Mesenchymal stem cell (in vitro differentiated cells and primary cell): Measurements from ENCODE around the gene RAP1GAP.

Experiments
- DNase-seq: peaks from one replicate; pipeline ENCODE4 v3.0.0-alpha.2; 2013
- H2AFZ ChIP-seq: one replicate; pipeline ENCODE4 v1.6.1; 2013; ENCODE audit warnings: low read depth, mild to moderate bottlenecking, control low read depth, inconsistent platforms, low read length, moderate library complexity
- H2AK5ac ChIP-seq: 2 replicates; pipeline ENCODE4 v1.6.1; 2013; ENCODE audit warnings: low read length, moderate library complexity, mild to moderate bottlenecking, inconsistent platforms; ENCODE audit not compliant: severe bottlenecking
- H2BK120ac ChIP-seq: one replicate; pipeline ENCODE4 v1.6.1; 2013; ENCODE audit warnings: low read depth, mild to moderate bottlenecking, inconsistent platforms, low read length, moderate library complexity
- H2BK12ac ChIP-seq, 2 experiments: one replicate each; pipeline ENCODE4 v1.6.1; 2013; ENCODE audit warnings: inconsistent platforms in 2 of 2, low read length in 2 of 2, mild to moderate bottlenecking in 2 of 2, moderate library complexity in 2 of 2, control low read depth in 1 of 2
- H2BK15ac ChIP-seq: one replicate; pipeline ENCODE4 v1.6.1; 2013; ENCODE audit warnings: mild to moderate bottlenecking, low read depth, inconsistent platforms; ENCODE audit not compliant: poor library complexity, severe bottlenecking
- H2BK5ac ChIP-seq: 2 replicates; pipeline ENCODE4 v1.6.1; 2013; ENCODE audit warnings: low read depth, mild to moderate bottlenecking, low read length, control low read depth, inconsistent platforms; ENCODE audit not compliant: poor library complexity, severe bottlenecking
- H3K14ac ChIP-seq, 2 experiments: one replicate each; pipeline ENCODE4 v1.6.1; 2013; ENCODE audit warnings: inconsistent platforms in 2 of 2, low read length in 2 of 2, control low read depth in 1 of 2, mild to moderate bottlenecking in 1 of 2, moderate library complexity in 1 of 2
- H3K18ac ChIP-seq, 2 experiments: one replicate each; pipeline ENCODE4 v1.6.1; 2013; ENCODE audit warnings: inconsistent platforms in 2 of 2, low read length in 2 of 2, control low read depth in 1 of 2, low read depth in 1 of 2, mild to moderate bottlenecking in 1 of 2
- H3K23ac ChIP-seq, 2 experiments: one replicate each; pipeline ENCODE4 v1.6.1; 2013; ENCODE audit warnings: inconsistent platforms in 2 of 2, low read length in 2 of 2, mild to moderate bottlenecking in 2 of 2, moderate library complexity in 2 of 2, control low read depth in 1 of 2
- H3K27ac ChIP-seq: 2 replicates; pipeline ENCODE4 v1.5.1; 2013; ENCODE audit warnings: mild to moderate bottlenecking, moderate library complexity, low read length, control low read depth, inconsistent platforms; ENCODE audit not compliant: poor library complexity, severe bottlenecking
- H3K27me3 ChIP-seq, 2 experiments: 2 replicates each; pipeline versions ENCODE4 v1.6.1 to v1.7.0; 2013; ENCODE audit warnings: low read length in 2 of 2, mild to moderate bottlenecking in 2 of 2, moderate library complexity in 2 of 2, control low read depth in 1 of 2, inconsistent platforms in 1 of 2; ENCODE audit not compliant: control insufficient read depth in 1 of 2, insufficient read depth in 1 of 2
- H3K36me3 ChIP-seq, 2 experiments: 2 replicates each; pipeline versions ENCODE4 v1.6.1 to v1.7.0; 2013; ENCODE audit warnings: low read length in 2 of 2, control low read depth in 1 of 2, inconsistent platforms in 1 of 2, low read depth in 1 of 2, mild to moderate bottlenecking in 1 of 2; ENCODE audit not compliant: insufficient read depth in 2 of 2, control insufficient read depth in 1 of 2
- H3K4ac ChIP-seq, 2 experiments: one replicate each; pipeline ENCODE4 v1.6.1; 2013; ENCODE audit warnings: inconsistent platforms in 2 of 2, low read length in 2 of 2, mild to moderate bottlenecking in 2 of 2, moderate library complexity in 2 of 2, control low read depth in 1 of 2, low read depth in 1 of 2
- H3K4me1 ChIP-seq: 2 replicates; pipeline ENCODE4 v1.6.1; 2013; ENCODE audit warnings: low read depth, low read length, control low read depth; ENCODE audit not compliant: control insufficient read depth, insufficient read depth
- H3K4me2 ChIP-seq: 2 replicates; pipeline ENCODE4 v1.6.1; 2013; ENCODE audit warnings: low read length, mild to moderate bottlenecking, inconsistent platforms; ENCODE audit not compliant: poor library complexity, severe bottlenecking
- H3K4me3 ChIP-seq, 2 experiments: 2 replicates each; pipeline versions ENCODE4 v1.5.1 to v1.7.0; 2013; ENCODE audit warnings: low read length in 2 of 2, mild to moderate bottlenecking in 2 of 2, control low read depth in 1 of 2, low read depth in 1 of 2; ENCODE audit not compliant: insufficient read depth in 1 of 2
- H3K79me1 ChIP-seq: replicated peaks from 2 replicates; pipeline ENCODE4 v1.6.1; 2013; ENCODE audit warnings: mild to moderate bottlenecking, control low read depth, low read length, inconsistent platforms; ENCODE audit not compliant: poor library complexity, severe bottlenecking
- H3K9ac ChIP-seq: 2 replicates; pipeline ENCODE4 v1.7.0; 2013; ENCODE audit warnings: mild to moderate bottlenecking, low read length, moderate library complexity
- H3K9me3 ChIP-seq: 2 replicates; pipeline ENCODE4 v1.7.0; 2013; ENCODE audit warnings: mild to moderate bottlenecking, low read length; ENCODE audit not compliant: control insufficient read depth
- H4K8ac ChIP-seq: one replicate; pipeline ENCODE4 v1.6.1; 2013; ENCODE audit warnings: inconsistent platforms, mild to moderate bottlenecking, low read length, moderate library complexity
- H4K91ac ChIP-seq: one replicate; pipeline ENCODE4 v1.6.1; 2013; ENCODE audit warnings: mild to moderate bottlenecking, low read length, inconsistent platforms
- WGBS: methylation state at CpG from one replicate; pipeline ENCODE4 v1.1.7; 2013; ENCODE audit warnings: mixed read lengths; 5-methylcytosine and 5-hydroxymethylcytosine counted together

The RAP1GAP gene

DNA sequence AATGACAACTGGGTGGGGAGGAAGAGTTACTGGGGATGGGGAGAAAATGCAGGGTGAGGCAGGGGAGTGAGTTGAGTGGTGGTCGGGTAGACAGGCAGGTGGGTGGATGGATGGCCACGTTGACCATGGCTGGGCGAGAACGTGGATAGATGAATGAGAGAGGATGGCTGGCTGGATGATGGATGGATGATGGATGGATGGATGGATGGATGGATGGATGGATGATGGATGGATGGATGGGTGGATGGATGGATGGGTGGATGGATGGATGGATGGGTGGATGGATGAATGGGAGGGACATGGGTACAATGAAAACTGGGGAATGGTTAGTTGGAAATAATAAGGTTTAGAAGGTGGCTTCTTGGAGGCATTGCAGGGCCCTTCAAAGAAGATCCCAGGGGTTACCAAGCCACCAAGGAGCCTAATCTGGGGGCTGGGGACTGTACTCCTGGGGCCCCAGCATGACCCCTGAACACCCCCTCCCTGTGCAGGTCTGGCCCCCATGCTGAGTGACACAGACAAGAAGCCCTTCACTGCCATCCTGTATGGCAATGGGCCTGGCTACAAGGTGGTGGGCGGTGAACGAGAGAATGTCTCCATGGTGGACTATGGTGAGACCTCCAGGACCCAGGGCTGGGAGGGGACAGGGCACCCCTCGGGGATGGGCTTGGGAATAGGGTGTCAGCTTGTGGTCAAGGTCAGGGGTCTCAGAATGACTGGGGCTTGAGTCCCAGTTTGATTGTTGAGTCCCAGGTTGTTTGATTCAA is 92.9 kb downstream of the RAP1GAP start:
- Histone ChIP-seq H3K4me3 (no peak overlapping the region), H3K23ac (no peak overlapping the region), H2BK12ac (peak overlapping the region in 1 of 2 experiments; percentile 15), H2BK120ac (no peak overlapping the region), H3K4me1 (peaks cover 19% of the 10 kb centered on the region), H3K27me3 (peaks cover 0 to 6% of the 10 kb centered on the region in 2 experiments), H3K4ac (no peak overlapping the region), H3K79me1 (no peaks in the 10 kb centered on the region), H3K9me3 (no peaks in the 10 kb centered on the region), H3K4me2 (no peak overlapping the region), H3K14ac (peak overlapping the region in 1 of 2 experiments; percentile 32), H3K36me3 (no peaks in the 10 kb centered on the region), H2BK5ac (no peak overlapping the region), H3K27ac (no peak overlapping the region), H3K18ac (no peak overlapping the region), H4K91ac (no peak overlapping the region), H4K8ac (no peak overlapping the region), H2AFZ (no peak overlapping the region), H2BK15ac (no peak overlapping the region), H2AK5ac (no peak overlapping the region), H3K9ac (no peak overlapping the region)
- 96% methylated on average over 7 of the region's 7 CpGs for WGBS
- DNase-seq, result no peak

DNA sequence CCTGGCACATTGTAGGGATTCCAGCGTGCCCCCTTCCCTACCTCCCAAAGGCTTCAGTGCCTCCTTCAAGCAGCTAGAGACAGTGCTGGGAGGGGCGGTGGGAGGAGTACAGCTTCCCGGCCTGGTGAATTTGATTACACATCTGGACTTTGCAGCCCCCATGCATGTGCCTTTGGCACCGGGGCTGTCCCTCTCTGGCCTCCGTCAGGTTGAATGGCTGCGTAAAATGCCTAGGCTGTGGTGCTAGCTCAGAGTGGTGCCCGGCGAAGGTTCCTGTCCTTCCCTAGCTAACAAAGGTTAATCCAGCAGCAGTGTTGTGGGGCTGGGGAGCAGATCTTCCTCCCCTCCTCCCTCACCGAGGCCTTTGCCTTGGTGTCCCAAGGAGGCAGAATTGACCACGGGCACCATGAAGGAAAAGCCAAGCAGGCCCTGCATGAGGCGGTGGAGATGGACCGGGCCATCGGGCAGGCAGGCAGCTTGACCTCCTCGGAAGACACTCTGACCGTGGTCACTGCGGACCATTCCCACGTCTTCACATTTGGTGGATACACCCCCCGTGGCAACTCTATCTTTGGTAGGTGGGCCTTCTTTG is 93.7 kb downstream of the RAP1GAP start:
- H3K23ac ChIP-seq, result no peak overlapping the region
- no peak overlapping the region for H4K91ac ChIP-seq
- no peaks in the 10 kb centered on the region for H3K36me3 ChIP-seq
- no peak overlapping the region for H2BK15ac ChIP-seq
- H3K27me3 ChIP-seq, result peaks cover 0 to 3% of the 10 kb centered on the region in 2 experiments
- no peak overlapping the region for H3K9ac ChIP-seq
- H3K27ac ChIP-seq, result no peak overlapping the region
- H3K9me3 ChIP-seq, result no peaks in the 10 kb centered on the region
- H2BK5ac ChIP-seq, result no peak overlapping the region
- no peak overlapping the region for H3K18ac ChIP-seq
- H3K4ac ChIP-seq, result no peak overlapping the region
- H2BK120ac ChIP-seq, result no peak overlapping the region
- H3K79me1 ChIP-seq, result no peaks in the 10 kb centered on the region
- H3K4me1 ChIP-seq, result peaks cover 19% of the 10 kb centered on the region
- DNase-seq, result no peak
- WGBS, result 94% methylated on average over 18 of the region's 18 CpGs
- no peak overlapping the region for H2AFZ ChIP-seq
- H4K8ac ChIP-seq, result no peak overlapping the region
- H2BK12ac ChIP-seq, result no peak overlapping the region
- H3K14ac ChIP-seq, result no peak overlapping the region
- no peak overlapping the region for H3K4me3 ChIP-seq
- peak overlapping the region; percentile 24 for H2AK5ac ChIP-seq
- H3K4me2 ChIP-seq, result no peak overlapping the region

DNA sequence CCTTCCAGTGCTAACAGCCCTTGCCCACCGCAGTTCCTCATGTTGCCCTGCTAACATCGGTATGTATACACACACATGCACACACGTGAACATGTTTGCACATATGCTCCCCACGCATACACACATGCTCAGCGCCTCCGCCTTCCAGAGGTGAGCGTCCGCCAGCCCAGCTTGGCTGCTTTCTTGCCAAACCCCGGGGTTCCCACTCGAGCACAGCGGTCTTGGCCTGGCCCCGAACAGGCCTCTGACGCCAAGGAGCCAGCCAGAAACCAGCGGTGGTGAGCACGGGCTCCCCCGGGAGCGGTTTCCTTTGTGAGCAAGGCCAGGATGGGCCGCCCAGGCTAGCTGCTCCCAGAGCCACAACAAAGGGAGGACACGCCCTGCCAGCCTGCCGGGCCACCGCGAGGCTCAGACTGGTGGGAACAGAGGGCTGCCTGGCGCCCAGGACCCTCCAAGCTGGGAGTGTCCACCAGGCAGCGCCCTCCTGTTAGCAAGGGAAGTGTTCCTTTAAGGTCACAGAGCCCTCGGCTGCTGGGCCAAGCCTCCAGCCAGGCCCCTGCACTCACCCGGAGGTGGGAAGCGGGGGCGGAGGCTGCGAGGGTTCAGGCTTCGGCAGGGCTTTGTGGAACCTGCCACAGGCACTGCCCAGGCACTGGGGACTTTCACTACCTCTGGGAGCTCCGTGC is 94.5 kb downstream of the RAP1GAP start:
- Histone ChIP-seq H3K9ac (peak overlapping the region; percentile 20), H2BK12ac (peak overlapping the region in 1 of 2 experiments; percentile 12), H2BK5ac (no peak overlapping the region), H3K14ac (no peak overlapping the region), H3K27me3 (peaks cover 0 to under 1% of the 10 kb centered on the region in 2 experiments), H3K23ac (no peak overlapping the region), H2BK120ac (no peak overlapping the region), H3K4me3 (no peak overlapping the region), H3K4ac (no peak overlapping the region), H4K8ac (peak overlapping the region; percentile 8), H3K9me3 (no peaks in the 10 kb centered on the region), H3K27ac (no peak overlapping the region), H3K4me1 (peaks cover 22% of the 10 kb centered on the region), H4K91ac (no peak overlapping the region), H2AK5ac (no peak overlapping the region), H3K18ac (peak overlapping the region in 1 of 2 experiments; percentile 58), H3K4me2 (no peak overlapping the region), H2AFZ (no peak overlapping the region), H2BK15ac (no peak overlapping the region), H3K79me1 (no peaks in the 10 kb centered on the region), H3K36me3 (peaks cover 0 to 3% of the 10 kb centered on the region in 2 experiments)
- DNase-seq, result peak; percentile 16
- WGBS, result 60% methylated on average over 30 of the region's 31 CpGs

DNA sequence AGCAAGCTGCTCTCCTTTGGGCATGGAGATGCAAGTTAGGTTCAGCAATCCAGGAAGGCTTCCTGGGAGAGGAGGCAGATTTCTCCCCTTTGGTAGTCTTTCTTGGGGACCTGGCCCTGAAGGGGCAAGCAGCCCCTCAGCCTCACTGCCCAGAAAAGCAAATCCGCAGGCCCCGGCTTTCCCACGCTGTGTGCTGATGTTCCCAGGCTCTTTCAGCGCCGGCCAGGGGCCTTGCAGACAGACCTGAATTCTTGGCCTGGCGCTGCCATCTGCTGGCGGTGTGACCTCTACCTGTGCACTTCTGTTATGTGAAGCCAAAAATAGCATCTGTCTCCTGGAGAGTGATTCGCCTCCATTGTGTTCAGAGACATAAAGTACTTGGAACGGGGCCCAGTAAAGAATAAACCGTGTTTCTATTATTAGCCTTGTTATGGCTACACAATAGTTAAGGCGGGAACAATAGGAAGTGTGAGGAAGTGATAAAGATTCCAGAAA is 95.1 kb downstream of the RAP1GAP start:
- 35% methylated on average over 10 of the region's 11 CpGs for WGBS

More for the DNA sequence above, 95.1 kb downstream of the RAP1GAP start:
- H3K9ac ChIP-seq, result peak overlapping the region; percentile 20
- H3K79me1 ChIP-seq, result no peaks in the 10 kb centered on the region
- H3K4me3 ChIP-seq, result no peak overlapping the region
- no peak overlapping the region for H4K91ac ChIP-seq
- H3K4me2 ChIP-seq, result no peak overlapping the region
- H3K23ac ChIP-seq, result no peak overlapping the region
- H2BK120ac ChIP-seq, result no peak overlapping the region
- DNase-seq, result peak; percentile 56
- no peak overlapping the region for H2AFZ ChIP-seq
- H2AK5ac ChIP-seq, result no peak overlapping the region
- H2BK5ac ChIP-seq, result no peak overlapping the region
- H3K14ac ChIP-seq, result no peak overlapping the region
- H4K8ac ChIP-seq, result no peak overlapping the region
- no peaks in the 10 kb centered on the region for H3K27me3 ChIP-seq
- H2BK12ac ChIP-seq, result no peak overlapping the region
- H3K4me1 ChIP-seq, result peaks cover 25% of the 10 kb centered on the region
- H3K4ac ChIP-seq, result no peak overlapping the region
- H3K9me3 ChIP-seq, result no peaks in the 10 kb centered on the region
- no peak overlapping the region for H3K18ac ChIP-seq
- H2BK15ac ChIP-seq, result no peak overlapping the region
- no peak overlapping the region for H3K27ac ChIP-seq
- peaks cover 0 to 3% of the 10 kb centered on the region in 2 experiments for H3K36me3 ChIP-seq
